Pancreas (tissue), 10 donors: ENCODE results near the gene RHBDF2. TPM values are rescaled to one million over a fixed set of nuclear protein-coding genes. Genes with fewer than 3 reads are reported as not detected.

Source experiments
- ATAC-seq, 4 donors: fragments of 200-7000 bp; cut with Tn5 transposase; one replicate each; pipeline versions ENCODE4 v1.8.0 to v1.9.1; 2020; ENCODE audit warnings: mild to moderate bottlenecking in 4 of 4, moderate library complexity in 4 of 4
- DNase-seq, 6 donors: peaks; one replicate each; pipeline ENCODE4 v3.0.0-alpha.2; 2020
- FAIRE-seq: peaks from 2 replicates; lab custom pipeline; 2012; peaks lifted over from hg19 to GRCh38; lab: Jason Lieb, UNC
- H3K27ac ChIP-seq, 4 donors: fragments of 200-600 bp; sonication (generic); 1 replicate in 3 of 4; 2 replicates in 1 of 4; pipeline versions ENCODE4 v1.5.0 to v1.8.0; 2020
- H3K27me3 ChIP-seq, 4 donors: fragments of 200-600 bp; one replicate each; pipeline ENCODE4 v1.8.0; 2021
- H3K36me3 ChIP-seq, 3 donors: fragments of 200-600 bp; sonication (generic) in 1 of 3; one replicate each; pipeline versions ENCODE4 v1.5.0 to v1.8.0; 2020 to 2021
- H3K4me1 ChIP-seq, 3 donors: fragments of 200-600 bp; one replicate each; pipeline ENCODE4 v1.8.0; 2021
- H3K4me3 ChIP-seq, 4 donors: fragments of 200-600 bp; sonication (generic) in 2 of 4; one replicate each; pipeline versions ENCODE4 v1.5.0 to v1.8.0; 2020 to 2021
- H3K9me3 ChIP-seq, 4 donors: fragments of 200-600 bp; one replicate each; pipeline ENCODE4 v1.8.0; 2021
- WGBS, 2 donors: extraction: QIAGEN DNeasy Blood & Tissue Kit; methylation state at CpG; one replicate each; pipeline ENCODE4 v1.1.7; 2013; 5-methylcytosine and 5-hydroxymethylcytosine counted together
- intact Hi-C, 3 donors: fragments of 100-400 bp; cut with DNase I; formaldehyde crosslinking; loops; one replicate each; pipeline versions ENCODE4 v1.11.1 to v1.14.2; 2022
- polyA plus RNA-seq, 2 donors: library from polyadenylated mRNA; stranded (reverse); fragments of 200-250 nt; gene quantifications; one replicate each; pipeline ENCODE4 v1.2.3, GENCODE V29; 2013
- total RNA-seq, 6 donors: library from RNA; stranded (reverse); fragmentation: NEBNext Ultra II Directional in 4 of 6; extraction: Animal tissue kit (Norgen Biotek cat#: 25700) in 4 of 6; gene quantifications; one replicate each; pipeline versions ENCODE4 v1.2.1 to v1.2.4, GENCODE V29; 2021 to 2023
- TF ChIP-seq, protein P1 (sequence below), 4 donors: fragments of 200-600 bp; sonication (generic) in 3 of 4; IDR thresholded peaks; one replicate each; pipeline versions ENCODE4 v1.5.0 to v1.8.0; 2021; ENCODE audit warnings: antibody characterized with exemption in 4 of 4
- donor health status: healthy with polysubstance abuse.
- donor health status: DM: no; HTN: no; CAD: no; lungs with moderate emphysema.
- donor health status: DM: no; HTN: no; CAD: no.
- donor health status: control.
- donor health status: control.
- donor health status: Bipolar disorder and iron deficiency.
- donor health status: DM: yes; HTN: yes; CAD: no.
- donor health status: DM: no; HTN: no; CAD: no.
- donor health status: DM: no; HTN: no; CAD: no.
- donor health status: DM: yes; HTN: yes; CAD: no.

Gene RHBDF2
- total and polyA plus RNA-seq, 8 donors = 18.0 to 50.1 (median 22.4) TPM

GRCh38 chr17:76490112-76490710, 11.0 kb downstream of the RHBDF2 start:
- Histone ChIP-seq H3K4me1 (no peaks in the 10 kb centered on the region), H3K27me3 (no peaks in the 10 kb centered on the region), H3K9me3 (no peaks in the 10 kb centered on the region), H3K4me3 (no peak overlapping the region), H3K27ac (no peak overlapping the region), H3K36me3 (no peaks in the 10 kb centered on the region)
- ATAC-seq = no peak
- no peak for FAIRE-seq
- 68 to 72% methylated on average over 10 of the region's 10 CpGs for WGBS, 2 donors
- peak in 2 of 6 donors; percentile 44 to 62 for DNase-seq
- TF ChIP-seq, protein P1, sequence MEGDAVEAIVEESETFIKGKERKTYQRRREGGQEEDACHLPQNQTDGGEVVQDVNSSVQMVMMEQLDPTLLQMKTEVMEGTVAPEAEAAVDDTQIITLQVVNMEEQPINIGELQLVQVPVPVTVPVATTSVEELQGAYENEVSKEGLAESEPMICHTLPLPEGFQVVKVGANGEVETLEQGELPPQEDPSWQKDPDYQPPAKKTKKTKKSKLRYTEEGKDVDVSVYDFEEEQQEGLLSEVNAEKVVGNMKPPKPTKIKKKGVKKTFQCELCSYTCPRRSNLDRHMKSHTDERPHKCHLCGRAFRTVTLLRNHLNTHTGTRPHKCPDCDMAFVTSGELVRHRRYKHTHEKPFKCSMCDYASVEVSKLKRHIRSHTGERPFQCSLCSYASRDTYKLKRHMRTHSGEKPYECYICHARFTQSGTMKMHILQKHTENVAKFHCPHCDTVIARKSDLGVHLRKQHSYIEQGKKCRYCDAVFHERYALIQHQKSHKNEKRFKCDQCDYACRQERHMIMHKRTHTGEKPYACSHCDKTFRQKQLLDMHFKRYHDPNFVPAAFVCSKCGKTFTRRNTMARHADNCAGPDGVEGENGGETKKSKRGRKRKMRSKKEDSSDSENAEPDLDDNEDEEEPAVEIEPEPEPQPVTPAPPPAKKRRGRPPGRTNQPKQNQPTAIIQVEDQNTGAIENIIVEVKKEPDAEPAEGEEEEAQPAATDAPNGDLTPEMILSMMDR (IDR thresholded peaks at IDR 0.05) = no peak
- intact Hi-C loops = no loop called here

GRCh38 chr17:76487451-76488192, 13.6 kb downstream of the RHBDF2 start:
- Histone ChIP-seq H3K27me3 (no peaks in the 10 kb centered on the region), H3K4me1 (no peaks in the 10 kb centered on the region), H3K4me3 (no peak overlapping the region), H3K27ac (no peak overlapping the region), H3K36me3 (no peaks in the 10 kb centered on the region), H3K9me3 (no peaks in the 10 kb centered on the region)
- FAIRE-seq (no peak), ATAC-seq (no peak), DNase-seq (no peak)
- TF ChIP-seq, protein P1 (IDR thresholded peaks at IDR 0.05) = no peak
- 97 to 98% methylated on average over 22 of the region's 22 CpGs for WGBS, 2 donors
- intact Hi-C loops = no loop called here

GRCh38 chr17:76485569-76485968, 15.7 kb downstream of the RHBDF2 start:
- ATAC-seq (peak in 3 of 4 donors; percentile 18 to 59 (median 42)), DNase-seq (no peak)
- peak overlapping the region in 1 of 4 donors; percentile 13 for H3K27ac ChIP-seq

GRCh38 chr17:76484228-76484725, 16.9 kb downstream of the RHBDF2 start:
- DNase-seq = no peak
- no peaks in the 10 kb centered on the region for H3K27me3 ChIP-seq
- intact Hi-C loops = no loop called here
- H3K4me3 ChIP-seq = no peak overlapping the region
- no peaks in the 10 kb centered on the region for H3K4me1 ChIP-seq
- FAIRE-seq = no peak
- WGBS, 2 donors = 90 to 92% methylated on average over 8 to 11 of the region's 11 CpGs
- ATAC-seq = no peak
- TF ChIP-seq, protein P1 (IDR thresholded peaks at IDR 0.05) = no peak
- no peaks in the 10 kb centered on the region for H3K36me3 ChIP-seq
- no peaks in the 10 kb centered on the region for H3K9me3 ChIP-seq
- no peak overlapping the region for H3K27ac ChIP-seq

More at GRCh38 chr17:76485569-76485968, 15.7 kb downstream of the RHBDF2 start:
- WGBS, 2 donors = 75 to 79% methylated on average over 11 of the region's 11 CpGs
- no peaks in the 10 kb centered on the region for H3K36me3 ChIP-seq
- intact Hi-C loops = no loop called here
- TF ChIP-seq, protein P1 (IDR thresholded peaks at IDR 0.05) = no peak
- no peaks in the 10 kb centered on the region for H3K9me3 ChIP-seq
- no peaks in the 10 kb centered on the region for H3K27me3 ChIP-seq
- H3K4me1 ChIP-seq = no peaks in the 10 kb centered on the region
- no peak for FAIRE-seq
- no peak overlapping the region for H3K4me3 ChIP-seq
